HG02943 (cell line): ENCODE results near the gene HEATR3.
A peak's percentile ranks its signal among the peaks of the same experiment; 100 is the strongest.
"Not testable (repeated sequence)": the region's sequence is repeated elsewhere in the genome, so short reads cannot be mapped to it uniquely, and the experiment has no call there.

Source experiments
- ATAC-seq: cut with Tn5 transposase; IDR thresholded peaks from one replicate; pipeline ENCODE4 v1.9.1; 2021; ENCODE audit warnings: mild to moderate bottlenecking, low read depth, moderate library complexity; ENCODE audit not compliant: unreplicated experiment

Gene HEATR3

GRCh38 chr16:50096791-50097190, 31.0 kb downstream of the HEATR3 start:
- ATAC-seq, result no peak

- no peak for ATAC-seq
Measured at GRCh38 chr16:50099957-50100648, 34.3 kb downstream of the HEATR3 start.

- no peak for ATAC-seq
Measured at GRCh38 chr16:50102051-50102746, 36.4 kb downstream of the HEATR3 start.

GRCh38 chr16:50103764-50104163, 38.0 kb downstream of the HEATR3 start:
- ATAC-seq, result no peak

- ATAC-seq, result no peak
Measured at GRCh38 chr16:50114357-50115129, 48.8 kb downstream of the HEATR3 start.

GRCh38 chr16:50120711-50121110, 54.9 kb downstream of the HEATR3 start:
- no peak for ATAC-seq

GRCh38 chr16:50121278-50121677, 55.5 kb downstream of the HEATR3 start:
- ATAC-seq, result no peak

- peak; percentile 58 for ATAC-seq
Measured at GRCh38 chr16:50121721-50122445, 56.1 kb downstream of the HEATR3 start.

- ATAC-seq, result no peak
Measured at GRCh38 chr16:50123417-50123816, 57.6 kb downstream of the HEATR3 start.

- no peak for ATAC-seq
Measured at GRCh38 chr16:50124769-50125168, 59.0 kb downstream of the HEATR3 start.

- no peak for ATAC-seq
Measured at GRCh38 chr16:50126183-50126582, 60.4 kb downstream of the HEATR3 start.

- not testable (repeated sequence) for ATAC-seq
Measured at GRCh38 chr16:50132571-50132970, 66.8 kb downstream of the HEATR3 start.

- no peak for ATAC-seq
Measured at GRCh38 chr16:50133214-50133613, 67.4 kb downstream of the HEATR3 start.

GRCh38 chr16:50136399-50136798, 70.6 kb downstream of the HEATR3 start:
- ATAC-seq, result no peak

- no peak for ATAC-seq
Measured at GRCh38 chr16:50137268-50137667, 71.5 kb downstream of the HEATR3 start.

- no peak for ATAC-seq
Measured at GRCh38 chr16:50139580-50139979, 73.8 kb downstream of the HEATR3 start.

GRCh38 chr16:50144211-50144610, 78.4 kb downstream of the HEATR3 start:
- ATAC-seq, result no peak

- no peak for ATAC-seq
Measured at GRCh38 chr16:50146479-50147435, 81.0 kb downstream of the HEATR3 start.

- no peak for ATAC-seq
Measured at GRCh38 chr16:50151322-50151721, 85.6 kb downstream of the HEATR3 start.

GRCh38 chr16:50151756-50152155, 86.0 kb downstream of the HEATR3 start:
- no peak for ATAC-seq
